CD8-positive, alpha-beta memory T cell (primary cell): ENCODE data around the gene MED22. TPM values are rescaled to one million over a fixed set of nuclear protein-coding genes. Genes with fewer than 3 reads are reported as not detected.

Source experiments
- CTCF ChIA-PET: fragments of 350-600 bp; sonication (Branson Sonifier 250); formaldehyde crosslinking; loops from one replicate; lab custom pipeline; 2021; ENCODE audit warnings: antibody characterized with exemption; lab: Charles Lee
- POLR2A ChIA-PET: fragments of 350-600 bp; sonication (Branson Sonifier 250); formaldehyde crosslinking; loops from one replicate; lab custom pipeline; 2021; ENCODE audit warnings: antibody characterized with exemption; lab: Charles Lee
- DNase-seq, 5 donors: peaks; one replicate each; pipeline versions ENCODE4 v3.0.0 to v3.0.0-alpha.2; 2020 to 2022; ENCODE audit warnings: mixed read lengths in 1 of 5
- H3K27ac ChIP-seq: one replicate; pipeline ENCODE4 v1.7.0; 2013; ENCODE audit warnings: low read depth, mild to moderate bottlenecking, low read length, moderate library complexity
- H3K27me3 ChIP-seq: 2 replicates; pipeline ENCODE4 v1.7.0; 2013; ENCODE audit warnings: low read length, mild to moderate bottlenecking; ENCODE audit not compliant: insufficient read depth, poor library complexity, severe bottlenecking
- H3K36me3 ChIP-seq: 2 replicates; pipeline ENCODE4 v1.7.0; 2013; ENCODE audit warnings: mild to moderate bottlenecking, low read length, moderate library complexity; ENCODE audit not compliant: insufficient read depth
- H3K4me1 ChIP-seq: 2 replicates; pipeline ENCODE4 v1.7.0; 2013; ENCODE audit warnings: mild to moderate bottlenecking, low read length, moderate library complexity; ENCODE audit not compliant: insufficient read depth
- H3K4me3 ChIP-seq: 2 replicates; pipeline ENCODE4 v1.7.0; 2013; ENCODE audit warnings: mild to moderate bottlenecking, low read length
- H3K9me3 ChIP-seq: 2 replicates; pipeline ENCODE4 v1.7.0; 2013; ENCODE audit warnings: mild to moderate bottlenecking, low read length
- H3K27ac Mint-ChIP-seq, 8 donors: one replicate each; pipeline ENCODE4 v1.8.0; 2020 to 2021; ENCODE audit warnings: mixed read lengths in 8 of 8, mild to moderate bottlenecking in 6 of 8, inconsistent platforms in 3 of 8, moderate library complexity in 3 of 8
- H3K27me3 Mint-ChIP-seq, 2 donors: one replicate each; pipeline ENCODE4 v1.8.0; 2020 to 2021; ENCODE audit warnings: mixed read lengths in 2 of 2, mild to moderate bottlenecking in 1 of 2, moderate library complexity in 1 of 2
- H3K36me3 Mint-ChIP-seq, 3 donors: one replicate each; pipeline ENCODE4 v1.8.0; 2020 to 2021; ENCODE audit warnings: mixed read lengths in 3 of 3, inconsistent platforms in 1 of 3, mild to moderate bottlenecking in 1 of 3
- H3K4me1 Mint-ChIP-seq, 3 donors: one replicate each; pipeline ENCODE4 v1.8.0; 2020 to 2021; ENCODE audit warnings: mixed read lengths in 3 of 3, inconsistent platforms in 1 of 3, mild to moderate bottlenecking in 1 of 3
- H3K4me3 Mint-ChIP-seq, 7 donors: one replicate each; pipeline ENCODE4 v1.8.0; 2020 to 2021; ENCODE audit warnings: mixed read lengths in 7 of 7, mild to moderate bottlenecking in 6 of 7, moderate library complexity in 4 of 7, inconsistent platforms in 2 of 7
- H3K9me3 Mint-ChIP-seq, 5 donors: one replicate each; pipeline ENCODE4 v1.8.0; 2020 to 2022; ENCODE audit warnings: mixed read lengths in 5 of 5, mild to moderate bottlenecking in 3 of 5, moderate library complexity in 2 of 5, inconsistent platforms in 1 of 5
- polyA plus RNA-seq: library from polyadenylated mRNA; unstranded; fragments of 300-500 nt; fragmentation: Illumina TruSeq; gene quantifications from one replicate; pipeline ENCODE4 v1.2.3, GENCODE V29; 2021
- total RNA-seq, 2 experiments: library from RNA; stranded (reverse); gene quantifications; one replicate each; pipeline ENCODE4 v1.2.3, GENCODE V29; 2021

MED22 gene
- total and polyA plus RNA-seq, 3 experiments from 2014 or later, result 19.0 to 46.3 (median 43.3) TPM

DNA sequence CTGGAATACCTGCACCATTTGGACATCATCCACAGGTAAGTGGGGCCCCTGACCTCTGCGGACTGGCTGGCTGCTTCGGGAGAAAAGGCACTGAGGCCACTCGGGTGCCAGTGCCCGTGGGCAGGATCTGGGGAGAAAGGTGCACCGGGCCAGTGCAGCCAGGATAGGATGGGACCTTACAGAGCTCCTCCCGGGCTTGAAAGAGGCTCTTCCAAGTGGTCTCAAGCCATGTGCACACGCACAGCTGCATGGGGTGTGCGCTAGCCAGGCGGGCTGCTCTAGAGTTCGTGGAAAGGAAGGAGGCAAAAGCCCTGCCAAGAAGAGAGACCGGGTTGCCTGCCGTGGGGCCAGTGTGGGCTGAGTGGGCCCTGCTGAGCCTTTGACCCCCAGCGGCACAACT is 41.6 kb upstream of the MED22 start:
- CTCF ChIA-PET, result no interaction called here
- Mint-ChIP-seq H3K4me1 (no peaks in the 10 kb centered on the region), H3K4me3 (no peak overlapping the region), H3K27ac (no peak overlapping the region), H3K36me3 (no peaks in the 10 kb centered on the region), H3K9me3 (no peaks in the 10 kb centered on the region), H3K27me3 (peaks cover 8% of the 10 kb centered on the region in 2 donors)
- POLR2A ChIA-PET, result interaction anchor here (0.6 kb wide), 1 partner anchor 42 kb away, joined by 5 read pairs; the partner anchor contains the start of genes MED22 and RPL7A
- no peaks in the 10 kb centered on the region for H3K36me3 ChIP-seq
- no peak for DNase-seq
- peaks cover 3% of the 10 kb centered on the region for H3K27me3 ChIP-seq
- H3K4me3 ChIP-seq, result no peak overlapping the region
- H3K27ac ChIP-seq, result no peak overlapping the region
- H3K4me1 ChIP-seq, result no peaks in the 10 kb centered on the region
- no peaks in the 10 kb centered on the region for H3K9me3 ChIP-seq

DNA sequence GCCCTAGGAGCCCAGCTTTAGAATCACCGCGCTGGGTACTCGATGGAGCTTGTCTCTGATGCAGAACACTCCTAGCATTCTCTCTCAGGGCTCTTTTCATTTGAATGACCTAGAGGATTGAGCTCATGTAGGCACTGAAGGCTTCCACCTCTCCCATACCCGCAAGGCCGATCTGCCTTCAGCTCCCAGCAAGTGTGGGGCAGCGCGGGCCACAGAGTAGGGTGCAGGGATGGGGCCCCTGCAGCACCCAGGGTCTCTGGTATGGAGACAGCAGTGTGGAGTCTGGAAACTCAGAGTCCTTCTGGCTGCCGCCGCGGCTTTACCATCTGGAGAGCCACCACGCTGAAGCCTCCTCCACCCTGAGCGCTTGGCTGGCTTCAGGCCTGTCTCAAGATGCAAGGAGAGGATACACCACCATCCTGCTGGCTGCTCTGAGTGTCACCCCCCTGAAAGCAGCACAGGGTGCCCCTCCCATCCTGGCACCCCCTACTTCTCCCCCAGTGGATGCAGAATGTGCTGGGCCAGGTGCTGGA is 41.2 kb upstream of the MED22 start:
- H3K36me3 ChIP-seq, result no peaks in the 10 kb centered on the region
- H3K27ac Mint-ChIP-seq, result peak overlapping the region in 1 of 8 donors; percentile 33
- H3K4me3 Mint-ChIP-seq, result no peak overlapping the region
- no peaks in the 10 kb centered on the region for H3K4me1 Mint-ChIP-seq
- DNase-seq, result no peak
- H3K27me3 Mint-ChIP-seq, result peaks cover 8% of the 10 kb centered on the region in 2 donors
- H3K27ac ChIP-seq, result no peak overlapping the region
- no peak overlapping the region for H3K4me3 ChIP-seq
- CTCF ChIA-PET, result interaction anchor here (1.0 kb wide), 1 partner anchor 97 kb away, joined by 3 read pairs; no protein-coding TSS in a partner anchor
- POLR2A ChIA-PET, result no interaction called here
- H3K36me3 Mint-ChIP-seq, result no peaks in the 10 kb centered on the region
- H3K4me1 ChIP-seq, result no peaks in the 10 kb centered on the region
- no peaks in the 10 kb centered on the region for H3K9me3 ChIP-seq
- no peaks in the 10 kb centered on the region for H3K9me3 Mint-ChIP-seq
- peaks cover 3% of the 10 kb centered on the region for H3K27me3 ChIP-seq

DNA sequence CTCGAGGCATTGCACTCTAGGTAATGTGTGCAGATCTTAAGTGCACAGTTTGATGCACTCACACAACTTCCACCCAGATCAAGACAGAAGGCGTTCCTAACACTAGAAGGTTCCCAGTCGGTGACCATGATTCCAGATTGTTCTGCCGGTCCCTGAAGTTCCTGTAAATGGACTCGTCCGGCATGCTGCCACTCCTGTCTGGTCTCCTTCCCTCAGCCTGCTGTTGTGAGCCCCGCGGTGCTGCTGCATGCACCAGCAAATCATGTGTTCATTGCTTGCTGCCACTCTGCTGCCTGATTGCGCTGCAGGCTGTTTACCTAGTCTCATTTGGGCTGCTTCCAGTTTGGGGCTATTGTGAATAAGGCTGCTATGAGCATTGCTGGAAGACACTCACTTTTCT is 39.7 kb upstream of the MED22 start:
- Histone ChIP-seq H3K4me3 (no peak overlapping the region), H3K4me1 (no peaks in the 10 kb centered on the region), H3K27ac (no peak overlapping the region), H3K27me3 (peaks cover 3% of the 10 kb centered on the region), H3K36me3 (no peaks in the 10 kb centered on the region), H3K9me3 (no peaks in the 10 kb centered on the region)
- Mint-ChIP-seq H3K27me3 (peaks cover 8% of the 10 kb centered on the region in 2 donors), H3K27ac (no peak overlapping the region), H3K4me3 (no peak overlapping the region), H3K9me3 (no peaks in the 10 kb centered on the region), H3K36me3 (no peaks in the 10 kb centered on the region), H3K4me1 (no peaks in the 10 kb centered on the region)
- DNase-seq, result no peak
- ChIA-PET POLR2A (no interaction called here), CTCF (interaction anchor here (1.0 kb wide), 1 partner anchor 11 kb away, joined by 3 read pairs; no protein-coding TSS in a partner anchor)

DNA sequence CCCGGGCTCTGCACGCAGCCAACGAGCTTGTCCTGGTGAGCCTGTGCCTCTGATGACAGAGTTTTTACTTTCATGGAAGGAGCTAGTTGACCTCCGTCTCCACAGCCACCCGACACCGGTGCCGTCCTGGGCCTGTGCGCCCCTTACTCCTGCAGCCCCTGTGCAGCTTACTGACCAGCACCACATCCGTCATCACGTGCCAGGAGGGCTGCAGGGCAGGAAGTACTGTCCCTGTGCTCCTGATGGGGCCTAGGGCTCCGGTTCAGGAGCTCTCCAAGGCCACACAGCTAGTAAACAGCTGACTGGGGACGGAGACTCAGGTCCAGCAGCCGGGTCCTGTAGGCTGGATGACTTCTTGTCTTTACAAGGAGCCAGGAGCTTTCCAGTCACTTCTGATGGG is 38.4 kb upstream of the MED22 start:
- Mint-ChIP-seq H3K27me3 (peaks cover 8% of the 10 kb centered on the region in 2 donors), H3K27ac (no peak overlapping the region), H3K4me3 (no peak overlapping the region), H3K36me3 (no peaks in the 10 kb centered on the region), H3K9me3 (no peaks in the 10 kb centered on the region), H3K4me1 (no peaks in the 10 kb centered on the region)
- Histone ChIP-seq H3K36me3 (no peaks in the 10 kb centered on the region), H3K4me3 (no peak overlapping the region), H3K27me3 (peaks cover 3% of the 10 kb centered on the region), H3K27ac (no peak overlapping the region), H3K9me3 (no peaks in the 10 kb centered on the region), H3K4me1 (no peaks in the 10 kb centered on the region)
- POLR2A ChIA-PET, result no interaction called here
- CTCF ChIA-PET, result interaction anchor here (0.9 kb wide), 1 partner anchor 100 kb away, joined by 3 read pairs; no protein-coding TSS in a partner anchor
- DNase-seq, result no peak

DNA sequence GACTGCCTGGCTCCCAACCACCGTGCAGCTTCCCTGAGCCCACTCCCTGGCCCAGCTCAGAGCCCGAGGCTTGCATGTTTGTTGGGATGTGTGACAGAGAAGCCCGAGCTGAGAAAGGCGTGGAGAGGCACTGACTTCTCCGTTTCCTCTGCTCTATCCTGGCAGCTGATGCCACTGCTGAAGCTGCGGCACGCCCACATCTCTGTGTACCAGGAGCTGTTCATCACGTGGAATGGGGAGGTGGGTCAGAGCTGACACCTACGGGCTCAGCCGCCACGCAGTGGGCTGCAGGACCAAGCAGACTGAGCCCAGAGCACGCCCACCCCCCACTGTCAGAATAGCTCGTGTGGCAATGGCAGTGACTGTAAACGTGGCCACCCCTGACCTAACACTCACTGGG is 37.5 kb upstream of the MED22 start:
- Histone ChIP-seq H3K27ac (no peak overlapping the region), H3K4me3 (no peak overlapping the region), H3K36me3 (no peaks in the 10 kb centered on the region), H3K4me1 (no peaks in the 10 kb centered on the region), H3K27me3 (peaks cover 3% of the 10 kb centered on the region), H3K9me3 (no peaks in the 10 kb centered on the region)
- Mint-ChIP-seq H3K4me3 (no peak overlapping the region), H3K27ac (no peak overlapping the region), H3K4me1 (no peaks in the 10 kb centered on the region), H3K9me3 (no peaks in the 10 kb centered on the region), H3K36me3 (no peaks in the 10 kb centered on the region), H3K27me3 (peaks cover 8% of the 10 kb centered on the region in 2 donors)
- POLR2A ChIA-PET, result no interaction called here
- DNase-seq, result no peak
- CTCF ChIA-PET, result no interaction called here

DNA sequence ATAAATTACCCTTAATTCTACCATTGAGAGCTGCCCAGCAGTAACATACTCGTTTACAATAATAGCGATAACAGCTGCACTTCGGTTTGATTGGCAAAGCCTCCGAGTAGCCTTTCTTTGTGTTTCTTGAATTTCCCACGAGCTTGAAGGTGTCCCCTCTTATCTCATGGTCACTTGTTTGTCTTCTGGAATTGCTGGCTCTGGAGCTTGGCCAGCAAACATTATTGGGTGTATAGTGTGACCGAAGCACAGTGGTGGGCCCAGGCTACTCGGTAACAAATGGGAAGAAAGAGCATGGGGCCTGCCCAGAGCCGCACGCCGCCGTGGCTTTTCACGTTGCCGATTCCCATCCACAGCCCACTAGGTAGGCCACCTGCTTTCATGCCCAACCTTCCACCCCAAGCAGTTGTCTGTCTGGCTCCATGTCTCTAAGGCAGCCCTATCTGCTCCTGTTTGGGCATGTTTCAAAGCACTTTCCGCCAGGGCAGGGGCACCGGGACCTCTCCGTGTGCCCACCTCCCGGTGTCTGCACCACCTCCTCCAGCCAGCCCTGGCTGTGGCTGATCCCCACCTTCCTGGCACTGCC is 36.9 kb upstream of the MED22 start:
- Mint-ChIP-seq H3K9me3 (no peaks in the 10 kb centered on the region), H3K4me1 (no peaks in the 10 kb centered on the region), H3K4me3 (no peak overlapping the region), H3K36me3 (no peaks in the 10 kb centered on the region), H3K27me3 (peaks cover 2 to 7% of the 10 kb centered on the region in 2 donors), H3K27ac (no peak overlapping the region)
- Histone ChIP-seq H3K27me3 (no peaks in the 10 kb centered on the region), H3K9me3 (no peaks in the 10 kb centered on the region), H3K4me3 (no peak overlapping the region), H3K4me1 (no peaks in the 10 kb centered on the region), H3K36me3 (no peaks in the 10 kb centered on the region), H3K27ac (no peak overlapping the region)
- no peak for DNase-seq
- POLR2A ChIA-PET, result no interaction called here
- CTCF ChIA-PET, result no interaction called here

DNA sequence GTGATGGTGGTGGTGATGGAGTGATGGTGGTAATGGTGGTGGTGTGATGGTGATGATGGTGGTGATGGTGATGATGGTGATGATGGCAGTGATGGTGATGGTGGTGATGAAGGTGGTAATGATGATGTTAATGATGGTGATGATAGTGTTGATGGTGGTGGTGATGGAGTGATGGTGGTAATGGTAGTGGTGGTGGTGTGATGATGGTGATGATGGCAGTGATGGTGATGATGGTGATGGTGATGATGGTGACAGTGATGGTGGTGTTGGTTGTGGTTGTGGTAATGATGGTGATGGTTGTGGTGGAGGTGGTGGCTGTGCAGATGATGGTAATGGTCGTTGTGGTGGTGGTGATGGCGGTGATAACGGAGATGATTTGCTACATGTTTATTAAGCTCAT is 35.5 kb upstream of the MED22 start:
- Mint-ChIP-seq H3K27me3 (peaks cover 0 to 4% of the 10 kb centered on the region in 2 donors), H3K9me3 (no peaks in the 10 kb centered on the region), H3K4me1 (no peaks in the 10 kb centered on the region), H3K4me3 (no peak overlapping the region), H3K27ac (no peak overlapping the region), H3K36me3 (no peaks in the 10 kb centered on the region)
- Histone ChIP-seq H3K9me3 (no peaks in the 10 kb centered on the region), H3K4me3 (no peak overlapping the region), H3K27ac (no peak overlapping the region), H3K27me3 (no peaks in the 10 kb centered on the region), H3K4me1 (no peaks in the 10 kb centered on the region), H3K36me3 (no peaks in the 10 kb centered on the region)
- ChIA-PET CTCF (no interaction called here), POLR2A (no interaction called here)
- DNase-seq, result no peak

DNA sequence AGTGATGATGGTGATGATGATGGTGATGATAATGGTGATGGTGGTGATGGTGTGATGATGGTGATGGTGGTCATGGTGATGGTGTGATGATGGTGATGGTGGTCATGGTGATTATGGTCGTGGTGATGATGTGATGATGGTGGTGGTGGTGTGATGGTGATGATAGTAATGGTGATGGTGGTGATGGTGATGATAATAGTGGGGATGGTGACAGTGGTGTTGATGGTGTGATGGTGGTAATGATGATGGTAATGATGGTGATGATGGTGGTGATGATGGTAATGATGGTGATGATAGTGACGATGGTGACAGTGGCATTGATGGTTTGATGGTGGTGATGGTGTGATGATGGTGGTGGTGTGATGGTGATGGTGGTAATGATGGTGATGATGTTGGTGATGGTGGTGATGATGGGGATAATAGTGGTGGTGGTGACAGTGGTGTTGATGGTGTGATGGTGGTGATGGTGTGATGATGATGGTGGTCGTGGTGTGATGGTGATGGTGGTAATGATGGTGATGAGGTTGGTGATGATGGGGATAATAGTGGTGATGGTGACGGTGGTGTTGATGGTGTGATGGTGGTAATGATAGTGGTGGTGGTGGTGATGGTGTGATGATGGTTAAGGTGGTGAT is 34.7 kb upstream of the MED22 start:
- H3K4me3 ChIP-seq, result no peak overlapping the region
- Mint-ChIP-seq H3K27me3 (no peaks in the 10 kb centered on the region), H3K9me3 (no peaks in the 10 kb centered on the region), H3K4me1 (no peaks in the 10 kb centered on the region), H3K4me3 (no peak overlapping the region), H3K36me3 (no peaks in the 10 kb centered on the region), H3K27ac (no peak overlapping the region)
- H3K9me3 ChIP-seq, result no peaks in the 10 kb centered on the region
- H3K4me1 ChIP-seq, result no peaks in the 10 kb centered on the region
- H3K27ac ChIP-seq, result no peak overlapping the region
- H3K27me3 ChIP-seq, result no peaks in the 10 kb centered on the region
- H3K36me3 ChIP-seq, result no peaks in the 10 kb centered on the region
- POLR2A ChIA-PET, result no interaction called here
- CTCF ChIA-PET, result no interaction called here
- no peak for DNase-seq
